ENCODE measurements around the gene PRELID2. TPM values are rescaled to one million over a fixed set of nuclear protein-coding genes. Genes with fewer than 3 reads are reported as not detected.

Gene PRELID2
- total and polyA plus RNA-seq, 7 donors: 0.39 to 3.0 (median 1.3) TPM

- Histone ChIP-seq H3K4me3 (no peak overlapping the region), H3K36me3 (ENCODE audit: insufficient read depth in 1 of 2, low read depth in 1 of 2) (no peaks in the 10 kb centered on the region), H3K27ac (no peak overlapping the region), H3K9me3 (no peaks in the 10 kb centered on the region), H3K27me3 (ENCODE audit: insufficient read depth in 3 of 3, low read length in 2 of 3) (no peaks in the 10 kb centered on the region), H3K4me1 (no peaks in the 10 kb centered on the region)
- no peak for ATAC-seq
- no peak for DNase-seq
- TF ChIP-seq CTCF (IDR thresholded peaks at IDR 0.05): no peak
- WGBS, 3 donors: 91 to 93% (median 93%) methylated on average over 5 of the region's 5 CpGs
- intact Hi-C loops (cut with DNase I): no loop called here
These were observed 28.2 kb downstream of the PRELID2 start for GRCh38 chr5:145806923-145807322.

GRCh38 chr5:145805819-145806218 lies 29.3 kb downstream of the PRELID2 start:
- Histone ChIP-seq H3K9me3 (no peaks in the 10 kb centered on the region), H3K4me3 (no peak overlapping the region), H3K4me1 (no peaks in the 10 kb centered on the region), H3K27ac (no peak overlapping the region), H3K36me3 (ENCODE audit: insufficient read depth in 1 of 2, low read depth in 1 of 2) (no peaks in the 10 kb centered on the region), H3K27me3 (ENCODE audit: insufficient read depth in 3 of 3, low read length in 2 of 3) (no peaks in the 10 kb centered on the region)
- no peak for TF ChIP-seq CTCF (IDR thresholded peaks at IDR 0.05)
- 88 to 94% (median 89%) methylated on average over 4 of the region's 4 CpGs for WGBS, 3 donors
- intact Hi-C loops (cut with DNase I): no loop called here
- ATAC-seq (no peak), DNase-seq (no peak)

GRCh38 chr5:145804701-145805100 lies 30.4 kb downstream of the PRELID2 start:
- 96 to 98% (median 97%) methylated on average over 3 of the region's 3 CpGs for WGBS, 3 donors
- no peak for TF ChIP-seq CTCF (IDR thresholded peaks at IDR 0.05)

GRCh38 chr5:145803112-145804004 lies 31.8 kb downstream of the PRELID2 start:
- Histone ChIP-seq H3K4me3 (no peak overlapping the region), H3K36me3 (ENCODE audit: insufficient read depth in 1 of 2, low read depth in 1 of 2) (no peaks in the 10 kb centered on the region), H3K27me3 (ENCODE audit: insufficient read depth in 3 of 3, low read length in 2 of 3) (no peaks in the 10 kb centered on the region), H3K9me3 (no peaks in the 10 kb centered on the region), H3K27ac (no peak overlapping the region), H3K4me1 (no peaks in the 10 kb centered on the region)
- ATAC-seq (no peak), DNase-seq (no peak)
- intact Hi-C loops (cut with DNase I): no loop called here
- WGBS, 3 donors: 88 to 93% (median 91%) methylated on average over 9 of the region's 9 CpGs
- TF ChIP-seq CTCF (IDR thresholded peaks at IDR 0.05): no peak

More at GRCh38 chr5:145804701-145805100, 30.4 kb downstream of the PRELID2 start:
- intact Hi-C loops (cut with DNase I): no loop called here
- no peaks in the 10 kb centered on the region for H3K4me1 ChIP-seq
- no peaks in the 10 kb centered on the region for H3K27me3 ChIP-seq (ENCODE audit: insufficient read depth in 3 of 3, low read length in 2 of 3)
- H3K27ac ChIP-seq: no peak overlapping the region
- ATAC-seq (no peak), DNase-seq (no peak)
- no peaks in the 10 kb centered on the region for H3K36me3 ChIP-seq (ENCODE audit: insufficient read depth in 1 of 2, low read depth in 1 of 2)
- H3K4me3 ChIP-seq: no peak overlapping the region
- no peaks in the 10 kb centered on the region for H3K9me3 ChIP-seq

Data from psoas muscle (tissue), 8 donors.